ENCODE data around the gene CLIC1. TPM values are rescaled to one million over a fixed set of nuclear protein-coding genes. Genes with fewer than 3 reads are reported as not detected.

The CLIC1 gene
- total RNA-seq = 100 to 1,000 TPM; 244 to 443 (median 336) TPM

GRCh38 chr6:31736021-31736767 lies at the start of gene CLIC1:
TSS of gene CLIC1 (minus strand) at chr6:31736530. CDS start at chr6:31736300, 230 bp downstream.
- no peak for TF ChIP-seq CTCF (IDR thresholded peaks at IDR 0.05)
- DNase-seq (ENCODE audit: low spot score) = peak; percentile 83

GRCh38 chr6:31785475-31785874 lies 49.1 kb upstream of the CLIC1 start:
- DNase-seq (ENCODE audit: low spot score) (no peak), ATAC-seq (ENCODE audit: low FRiP score) (no peak)
- no peak for TF ChIP-seq CTCF (IDR thresholded peaks at IDR 0.05)

More at GRCh38 chr6:31736021-31736767, at the start of gene CLIC1:
- peak; percentile 74 for ATAC-seq (ENCODE audit: low FRiP score)

- ATAC-seq (ENCODE audit: low FRiP score) (no peak), DNase-seq (ENCODE audit: low spot score) (no peak)
- no peak for TF ChIP-seq CTCF (IDR thresholded peaks at IDR 0.05)
Observed at GRCh38 chr6:31784098-31784925, 48.0 kb upstream of the CLIC1 start.

GRCh38 chr6:31782126-31782855 lies 46.0 kb upstream of the CLIC1 start:
- DNase-seq (ENCODE audit: low spot score) (no peak), ATAC-seq (ENCODE audit: low FRiP score) (no peak)
- no peak for TF ChIP-seq CTCF (IDR thresholded peaks at IDR 0.05)

- DNase-seq (ENCODE audit: low spot score) (no peak), ATAC-seq (ENCODE audit: low FRiP score) (no peak)
- TF ChIP-seq CTCF (IDR thresholded peaks at IDR 0.05) = no peak
Observed at GRCh38 chr6:31781244-31782125, 45.2 kb upstream of the CLIC1 start.

Data from omental fat pad (tissue), 4 donors.